HG03457 (cell line): ENCODE data around the gene SOS1.

Experiments
- ATAC-seq: cut with Tn5 transposase; IDR thresholded peaks from one replicate; pipeline ENCODE4 v1.9.1; 2021; ENCODE audit warnings: moderate number of reproducible peaks; ENCODE audit not compliant: unreplicated experiment

SOS1 gene

DNA sequence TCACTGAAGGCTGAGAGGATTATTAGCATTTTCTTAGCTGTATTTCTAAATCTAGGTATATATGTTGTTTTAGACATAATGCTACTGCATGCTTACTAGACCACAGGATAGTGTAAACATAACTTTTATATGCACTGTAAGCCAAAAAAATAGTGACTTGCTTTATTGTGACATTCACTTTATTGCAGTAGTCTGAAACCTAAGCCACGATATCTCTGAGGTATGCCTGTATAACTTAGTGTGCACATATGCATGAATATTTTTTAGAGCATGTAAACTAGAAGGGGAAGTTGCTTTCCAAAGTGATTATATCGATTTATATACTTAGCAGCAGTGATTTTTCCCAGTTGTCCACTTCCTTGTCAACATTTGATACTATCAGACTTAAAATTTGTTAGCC, 81.8 kb downstream of the SOS1 start:
- no peak for ATAC-seq

DNA sequence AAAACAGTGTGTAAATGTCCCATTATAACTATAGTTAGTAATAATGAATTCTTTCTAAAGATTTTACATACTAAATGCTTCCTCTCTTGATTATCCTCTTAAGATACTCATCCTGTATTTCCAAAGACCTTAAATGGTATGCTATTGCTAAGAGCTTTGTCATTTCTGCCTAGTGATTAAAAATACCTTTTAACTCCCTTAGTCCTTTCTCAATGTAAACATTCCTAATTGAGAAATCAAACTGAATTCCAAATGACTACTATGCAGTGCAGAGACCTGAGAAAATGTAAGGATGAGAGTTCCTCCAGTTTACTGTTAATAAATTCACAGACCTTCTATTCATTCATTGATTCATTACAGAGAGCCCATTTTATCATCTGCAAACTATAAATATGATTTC, 86.9 kb downstream of the SOS1 start:
- no peak for ATAC-seq

DNA sequence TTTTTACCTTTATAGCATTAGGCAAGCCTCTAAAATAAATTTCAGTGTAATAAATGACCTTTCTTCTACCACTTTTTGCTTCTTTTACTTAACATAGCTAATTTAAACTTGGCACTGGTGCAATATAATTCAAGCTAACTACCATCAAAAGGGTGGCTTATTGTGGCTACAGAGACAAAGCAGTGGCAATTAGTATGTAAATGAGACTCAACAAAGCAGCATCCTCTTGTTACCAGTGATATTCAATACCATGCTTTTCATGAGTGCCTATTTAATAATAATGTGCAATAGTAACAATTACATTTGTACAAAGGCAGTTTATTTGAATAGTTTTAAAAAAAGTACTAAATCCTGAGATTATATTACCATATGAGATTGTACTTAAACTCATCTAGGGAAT, 93.4 kb downstream of the SOS1 start:
- ATAC-seq: no peak

DNA sequence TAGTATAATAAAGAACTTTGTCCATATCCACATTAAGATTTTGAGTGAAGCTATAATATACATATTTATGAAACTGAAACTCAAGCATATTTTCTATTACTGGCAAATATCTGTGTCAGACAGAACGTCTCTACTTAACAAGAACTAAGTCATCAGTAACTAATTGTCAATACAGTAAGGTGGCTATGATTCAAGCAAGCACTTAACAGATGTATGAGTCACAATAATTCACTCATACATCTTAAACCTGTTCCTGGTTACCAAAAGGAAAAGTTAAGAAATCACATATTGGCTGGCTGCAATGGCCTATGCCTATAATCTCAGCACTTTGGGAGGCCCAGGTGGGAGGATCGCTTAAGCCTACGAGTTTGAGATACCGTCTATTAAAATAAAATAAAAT, 96.0 kb downstream of the SOS1 start:
- ATAC-seq: no peak

DNA sequence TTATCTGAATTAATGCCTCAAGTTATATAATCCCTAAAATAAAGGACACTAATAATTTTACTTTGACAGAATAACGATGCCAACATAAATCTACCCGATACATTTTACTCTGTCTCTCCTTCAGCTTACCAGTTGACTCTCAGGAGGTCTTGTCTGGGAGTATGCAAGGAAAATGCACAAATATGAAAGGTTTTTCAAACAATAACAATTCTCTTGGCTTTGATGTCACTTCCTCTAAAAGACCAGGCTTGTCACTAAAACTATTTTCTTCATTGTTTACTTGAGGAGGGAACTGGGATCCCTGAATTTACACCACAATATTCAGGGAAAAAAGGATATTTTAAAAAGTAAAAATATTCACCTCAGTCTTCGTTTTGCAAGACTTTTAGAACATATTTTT, 97.2 kb downstream of the SOS1 start:
- no peak for ATAC-seq

DNA sequence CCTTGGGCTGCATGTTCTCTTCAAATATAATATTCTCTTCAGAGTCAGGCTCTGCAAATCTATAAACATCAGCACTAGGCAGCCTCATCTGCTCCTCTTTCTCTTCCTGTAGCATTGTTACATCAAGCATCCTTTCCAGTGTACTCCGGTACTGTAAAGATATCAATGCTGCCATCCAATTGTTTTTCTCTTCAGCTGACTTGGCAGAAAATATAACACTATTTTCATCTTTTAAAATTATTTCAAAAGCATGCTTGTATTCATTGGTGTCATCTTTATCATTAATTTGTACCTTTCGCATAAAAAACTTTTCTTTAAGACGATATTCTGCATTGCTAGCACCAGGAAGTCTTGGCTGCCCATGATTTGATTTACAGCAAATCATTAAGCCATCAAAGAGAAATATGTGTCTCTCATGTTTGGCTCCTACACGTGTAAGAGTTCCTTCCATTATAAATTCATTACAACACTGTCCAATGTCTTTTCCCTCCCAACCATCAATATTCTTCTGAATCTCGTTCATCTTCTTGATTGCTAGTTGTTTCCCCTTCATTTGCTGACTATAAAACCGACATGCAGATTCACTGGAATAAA, 98.1 kb downstream of the SOS1 start:
- ATAC-seq: no peak

DNA sequence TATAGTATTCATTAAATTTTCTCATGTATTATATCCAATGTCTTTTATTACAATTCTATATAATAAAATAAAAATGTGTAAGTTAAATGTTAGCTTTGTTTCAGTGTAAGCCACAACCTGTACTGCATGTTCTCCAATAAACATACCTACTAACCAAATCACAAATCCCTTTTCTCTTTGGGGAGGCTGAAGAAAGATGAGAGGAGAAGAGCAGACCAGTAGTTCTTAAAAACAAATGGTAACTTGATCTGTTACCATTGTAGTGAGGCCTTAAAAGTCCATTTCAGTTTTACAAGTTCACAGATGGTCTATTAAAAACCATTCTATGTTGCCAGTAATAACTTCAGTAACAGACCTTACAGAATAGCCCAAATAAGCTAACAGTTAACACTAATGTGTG, 100.5 kb downstream of the SOS1 start:
- no peak for ATAC-seq

DNA sequence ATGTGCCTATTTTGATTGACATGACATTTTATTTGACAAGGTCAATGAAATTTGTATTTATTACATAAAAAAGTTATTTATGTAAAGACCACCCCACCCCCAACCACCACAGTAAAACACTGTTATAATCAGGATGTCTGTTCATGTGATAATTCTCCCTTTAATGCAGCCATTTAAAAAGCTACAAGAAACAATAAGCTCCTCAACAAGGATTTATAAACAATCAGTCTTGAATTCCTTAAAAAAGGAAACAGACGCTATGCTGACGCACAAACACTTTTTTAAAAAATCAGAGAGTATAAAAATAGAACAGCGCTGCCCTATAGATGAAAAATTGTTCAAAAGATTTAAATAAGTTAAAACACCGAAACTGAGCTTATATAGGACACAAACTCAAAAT, 102.2 kb downstream of the SOS1 start:
- ATAC-seq: no peak

DNA sequence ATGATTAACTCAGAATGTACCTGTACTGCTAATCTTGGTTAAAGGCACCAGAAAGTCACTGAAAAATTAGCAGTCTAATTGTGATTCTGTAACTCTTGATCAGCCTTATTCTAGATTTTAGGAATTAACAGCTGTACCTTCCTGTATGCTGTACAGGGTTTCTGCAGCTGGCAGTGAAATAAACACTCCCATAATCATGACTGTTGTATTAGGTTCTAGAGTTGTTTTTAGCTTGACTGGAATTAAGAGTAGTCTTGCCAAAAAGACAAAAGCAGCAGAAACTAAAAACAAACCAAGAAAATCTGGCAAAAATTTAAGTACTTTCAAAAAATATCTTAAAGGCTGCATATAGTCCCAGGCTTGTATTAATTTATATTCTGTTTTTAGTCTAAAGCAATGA, 103.5 kb downstream of the SOS1 start:
- no peak for ATAC-seq

DNA sequence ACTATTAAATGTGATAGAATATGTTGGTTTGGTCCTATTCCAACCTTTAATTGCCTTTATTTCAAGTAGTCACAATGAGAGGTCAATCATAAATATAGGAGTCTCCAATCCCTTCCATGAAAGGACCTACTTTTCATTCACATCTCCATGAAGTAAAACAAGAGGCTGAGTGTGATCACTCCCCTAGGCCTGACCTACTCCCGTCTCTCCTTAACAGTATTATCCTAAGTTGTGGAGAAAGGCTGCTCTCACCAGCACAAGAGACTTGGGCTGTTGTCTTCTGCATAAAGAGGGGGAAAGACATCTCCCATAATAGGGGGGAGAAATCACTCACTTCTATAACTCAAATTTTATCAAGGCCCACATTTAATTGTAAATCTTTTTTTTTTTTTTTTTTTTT, 105.4 kb downstream of the SOS1 start:
- ATAC-seq: no peak

DNA sequence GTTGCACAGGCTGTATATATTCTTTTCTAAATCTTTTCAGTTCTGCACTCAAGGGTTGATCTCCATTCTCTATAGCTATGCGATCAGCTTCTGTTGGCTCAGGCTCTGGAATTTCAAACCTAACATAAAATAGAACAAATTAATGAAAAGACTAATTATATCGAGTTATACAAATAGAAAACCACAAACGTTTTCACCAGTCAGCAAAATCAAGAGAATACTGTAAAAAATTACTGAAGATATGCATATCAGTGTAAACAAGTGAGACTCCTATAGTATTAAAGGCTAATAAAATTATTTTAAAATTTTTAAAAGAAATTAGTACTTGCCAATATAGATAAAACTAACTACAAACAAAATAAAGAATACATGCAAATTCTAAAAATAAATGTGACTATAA, 107.0 kb downstream of the SOS1 start:
- no peak for ATAC-seq

DNA sequence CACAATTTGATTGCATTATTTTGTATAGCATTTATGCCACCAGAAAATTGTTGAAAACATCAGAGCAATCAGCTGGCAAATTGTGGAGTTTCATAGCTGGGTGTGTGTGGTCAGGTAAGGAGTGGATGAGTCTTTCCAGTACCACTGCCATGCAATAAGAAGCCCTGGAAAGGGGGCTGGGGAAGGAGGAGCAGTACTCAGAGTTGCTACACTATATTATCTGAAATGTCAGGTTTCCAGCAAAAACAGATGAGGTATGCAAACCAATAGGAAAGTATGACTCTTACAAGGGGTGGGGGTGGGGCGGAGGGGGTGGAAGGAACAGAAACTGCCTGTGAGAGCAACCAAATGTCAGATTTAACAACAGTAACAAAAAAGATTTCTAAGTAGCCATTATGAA, 112.2 kb downstream of the SOS1 start:
- ATAC-seq: no peak

DNA sequence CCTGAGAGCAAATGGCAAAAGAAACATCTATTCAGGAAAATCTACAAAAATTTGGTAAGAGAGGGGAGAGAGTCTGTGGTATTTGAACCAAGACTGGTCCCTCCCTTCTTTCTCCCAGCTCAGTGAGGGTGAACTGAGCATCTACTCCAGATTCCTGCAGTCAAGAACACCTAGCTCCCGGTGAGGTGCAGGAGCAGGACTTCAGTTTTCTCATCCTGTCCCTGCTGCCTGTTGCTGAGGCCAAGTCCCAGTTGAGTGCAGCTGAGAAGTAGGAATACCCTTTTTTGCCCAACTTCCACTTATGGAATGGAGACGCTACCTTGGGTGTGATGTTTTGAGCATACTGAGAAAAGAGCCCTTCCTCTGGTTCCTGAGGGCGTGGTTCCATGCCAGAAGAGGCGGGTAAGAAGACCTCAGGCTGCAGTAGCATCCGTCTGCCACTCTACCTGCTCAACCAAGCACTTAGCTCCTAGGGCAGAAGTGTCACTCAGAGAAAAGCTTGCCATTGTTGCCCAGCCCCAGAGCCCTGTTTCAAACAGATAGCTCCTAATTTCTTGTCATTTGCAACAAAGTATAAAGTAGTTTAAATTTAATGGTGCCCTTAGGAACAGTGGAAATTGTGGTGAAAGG, 112.9 kb downstream of the SOS1 start:
- ATAC-seq: no peak

DNA sequence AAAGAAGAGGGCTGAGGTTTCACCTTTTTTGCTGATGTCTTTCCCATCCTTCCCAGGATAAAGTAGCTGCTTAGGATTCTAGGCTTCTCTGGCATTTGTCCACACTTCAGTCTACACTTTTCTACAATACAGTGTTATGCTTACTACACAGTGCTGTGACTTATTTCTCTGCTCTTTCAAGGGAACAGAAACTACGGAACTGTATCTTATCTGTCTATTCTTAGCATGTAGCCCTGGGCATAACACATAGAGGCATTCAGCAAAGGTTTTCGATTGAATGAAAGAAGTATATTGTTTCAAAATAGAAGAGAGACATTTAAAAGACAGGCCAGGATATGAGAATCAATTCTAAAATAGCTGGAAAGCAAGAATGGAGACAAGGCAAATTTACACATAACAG, 120.3 kb downstream of the SOS1 start:
- no peak for ATAC-seq

DNA sequence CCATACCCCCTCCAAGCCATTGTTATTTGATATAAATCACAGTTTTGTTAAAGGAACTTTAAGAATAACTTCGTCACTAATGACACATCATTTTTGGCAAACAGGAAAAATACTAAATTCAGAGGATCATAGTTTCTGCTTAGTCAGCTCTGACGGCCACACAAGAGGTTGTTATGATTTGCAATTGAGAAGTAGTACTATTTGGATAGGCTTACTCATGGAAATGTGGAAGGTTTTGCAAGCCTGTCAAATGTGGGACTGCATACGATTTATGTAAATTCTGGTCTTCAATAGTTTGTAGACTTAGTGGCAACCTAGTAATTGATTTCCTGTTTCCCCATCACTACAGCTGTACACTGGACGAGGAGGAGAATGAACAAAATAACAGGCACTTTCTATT, 123.1 kb downstream of the SOS1 start:
- ATAC-seq: no peak

DNA sequence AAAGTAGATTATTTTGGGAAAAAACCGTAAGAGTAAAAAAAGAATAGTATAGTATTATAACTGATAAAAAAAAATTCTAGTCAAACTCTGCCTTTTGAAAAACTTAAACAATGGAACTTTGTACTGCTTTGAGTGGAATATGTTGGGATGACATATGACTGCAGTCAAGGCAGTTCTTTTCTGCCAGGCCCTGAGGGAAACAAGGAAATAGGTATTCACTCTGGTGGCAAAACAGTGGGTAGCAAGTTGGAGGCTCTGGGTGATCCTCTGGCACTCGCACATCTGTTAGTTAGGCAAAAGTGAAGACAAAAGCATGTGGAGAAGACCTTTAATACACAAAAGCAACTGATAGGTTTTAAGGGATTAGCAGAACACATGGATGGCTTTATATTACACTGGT, 129.0 kb downstream of the SOS1 start:
- no peak for ATAC-seq

DNA sequence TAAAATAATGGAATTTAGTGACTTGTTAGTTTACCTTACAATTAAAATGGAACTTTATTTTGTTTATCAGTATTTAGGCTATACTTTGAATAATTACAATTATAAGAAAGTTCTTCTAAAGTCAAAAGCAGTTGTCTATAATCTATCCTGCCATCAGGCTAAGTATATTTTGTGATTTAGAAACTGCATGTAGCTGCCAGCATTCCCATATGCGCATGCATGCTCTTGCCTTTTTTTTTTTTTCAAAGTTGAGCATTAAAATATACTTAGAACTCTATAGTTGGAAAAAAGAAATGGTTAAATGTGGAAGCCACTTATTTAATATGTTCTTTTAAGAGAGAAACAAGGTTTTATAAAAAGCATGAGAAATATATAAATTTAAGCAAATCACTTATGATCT, 132.1 kb downstream of the SOS1 start:
- no peak for ATAC-seq

DNA sequence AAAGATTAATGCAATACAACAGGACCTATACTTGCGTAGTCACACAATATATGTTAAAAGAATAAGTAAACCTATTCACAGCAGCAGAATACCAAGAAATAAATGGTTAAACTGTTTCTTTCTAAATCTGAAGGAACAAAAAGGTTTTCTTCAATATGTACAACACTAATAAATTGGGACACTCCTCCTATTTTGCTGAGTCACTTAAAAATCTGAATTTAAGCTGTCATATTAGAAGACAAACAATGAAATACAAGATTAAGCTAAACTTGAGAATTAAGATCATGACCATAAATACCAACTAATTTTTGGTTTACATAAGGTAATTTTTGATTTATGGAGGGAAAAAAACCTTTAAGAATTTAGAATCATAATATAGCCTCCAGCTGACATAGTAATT, 138.4 kb downstream of the SOS1 start:
- ATAC-seq: no peak

DNA sequence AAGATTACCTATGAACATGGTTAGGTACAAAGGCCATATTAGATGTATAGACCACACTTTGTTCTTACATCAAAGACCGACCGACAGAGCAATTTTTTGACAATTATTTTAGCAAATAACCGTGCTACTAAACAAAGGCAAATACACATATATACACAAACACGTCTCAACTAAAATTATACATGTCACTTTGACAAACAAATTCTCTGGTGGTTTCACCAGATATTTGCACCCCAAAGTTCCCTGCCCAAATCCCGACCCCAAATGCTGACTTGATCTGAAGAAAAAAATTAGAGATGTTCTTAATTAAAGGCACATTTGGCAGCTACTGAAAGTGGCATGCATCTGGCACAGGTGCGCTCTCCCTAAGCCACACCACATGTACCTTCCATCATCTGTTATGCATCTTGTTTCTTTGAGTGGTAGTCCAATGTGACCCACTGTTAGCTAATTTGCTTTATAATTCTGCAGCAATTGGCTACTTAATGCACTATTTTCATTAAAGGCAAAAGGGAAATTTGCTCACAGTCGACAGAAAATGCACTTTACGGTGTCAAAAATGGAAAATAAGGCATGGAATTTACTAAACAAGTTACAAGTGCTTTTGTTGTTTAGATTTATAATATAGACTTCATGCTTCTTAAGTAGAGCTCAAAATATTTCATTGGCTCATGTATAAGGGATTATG, 139.0 kb downstream of the SOS1 start:
- no peak for ATAC-seq

DNA sequence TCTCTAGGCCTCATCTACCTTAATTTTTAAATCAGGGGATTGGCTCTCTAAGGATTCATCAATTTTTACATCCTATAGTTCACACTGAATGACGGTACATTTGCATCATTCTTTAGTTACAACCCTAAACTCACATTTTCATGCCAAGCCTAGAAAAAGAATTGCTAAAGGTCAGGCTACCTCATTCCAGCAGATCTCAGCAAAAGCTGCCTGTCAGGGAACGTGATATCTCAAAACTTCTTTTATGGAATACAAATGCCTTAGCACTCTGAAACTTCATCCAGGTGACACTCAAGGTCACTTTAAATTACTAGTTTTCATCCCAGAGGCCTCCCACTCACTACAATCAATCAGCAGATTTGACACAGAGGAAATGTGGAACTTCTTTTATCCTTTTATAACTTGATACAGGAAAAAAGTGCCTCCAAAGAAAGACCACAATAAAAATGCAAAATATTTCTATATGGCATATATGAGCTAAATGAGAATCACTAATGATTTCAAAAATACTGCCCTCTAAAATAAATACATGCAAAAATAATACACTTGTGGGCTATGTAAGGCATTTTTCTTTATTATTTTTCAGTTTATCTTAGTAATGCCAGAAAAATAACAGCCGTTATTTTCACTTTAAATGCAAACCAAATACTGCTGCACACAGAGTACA, 139.7 kb downstream of the SOS1 start:
- no peak for ATAC-seq

DNA sequence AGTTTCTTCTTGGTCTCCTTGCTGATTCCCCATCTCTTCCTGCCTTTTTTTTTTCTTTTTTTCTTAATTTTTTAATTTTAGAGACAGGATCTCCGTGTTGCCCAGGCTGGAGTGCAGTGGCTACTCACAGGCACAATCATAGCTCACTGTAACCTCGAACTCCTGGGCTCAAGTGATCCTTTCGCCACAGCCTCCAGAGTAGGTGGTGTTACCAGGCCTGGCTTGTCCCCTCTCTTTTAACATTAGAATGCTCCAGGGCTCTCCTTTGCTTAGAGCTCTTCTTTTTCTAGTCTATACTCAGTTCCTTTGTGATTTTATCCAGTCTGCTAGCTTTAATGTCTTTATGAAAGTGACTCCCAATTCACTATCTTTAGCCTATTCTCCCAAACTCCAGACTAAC, 141.9 kb downstream of the SOS1 start:
- ATAC-seq: no peak

DNA sequence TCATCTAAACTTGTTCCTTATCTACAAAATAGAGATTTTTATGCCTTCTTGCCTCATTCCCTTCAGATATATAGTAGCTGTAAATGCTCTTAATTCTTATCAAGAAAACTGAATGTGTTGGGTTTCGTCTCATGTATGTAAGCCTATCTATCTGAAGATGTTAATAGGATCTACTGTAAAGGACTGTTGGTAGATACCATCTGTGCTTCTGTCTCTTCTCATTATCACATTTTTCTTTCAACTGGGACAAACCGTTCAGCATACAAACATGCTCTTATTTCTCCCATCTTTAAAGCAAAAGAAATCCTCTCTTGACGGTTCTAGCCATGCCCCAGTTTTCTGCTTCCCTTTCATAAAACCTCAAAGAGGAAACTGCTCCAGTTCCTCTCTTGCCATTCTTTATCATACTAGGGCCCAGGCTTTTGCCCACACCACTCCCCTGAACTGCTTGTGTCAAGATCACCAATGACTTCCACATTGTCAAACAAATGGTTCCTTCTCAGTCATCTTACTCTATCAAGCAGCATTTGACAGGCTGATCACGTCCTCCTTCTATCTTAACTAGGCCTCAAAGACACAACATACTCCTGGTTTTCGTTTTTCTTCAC, 142.5 kb downstream of the SOS1 start:
- no peak for ATAC-seq
